ENCODE measurements around the gene LPIN1.
"Not testable (repeated sequence)": the region's sequence is repeated elsewhere in the genome, so short reads cannot be mapped to it uniquely, and the experiment has no call there.

DNA sequence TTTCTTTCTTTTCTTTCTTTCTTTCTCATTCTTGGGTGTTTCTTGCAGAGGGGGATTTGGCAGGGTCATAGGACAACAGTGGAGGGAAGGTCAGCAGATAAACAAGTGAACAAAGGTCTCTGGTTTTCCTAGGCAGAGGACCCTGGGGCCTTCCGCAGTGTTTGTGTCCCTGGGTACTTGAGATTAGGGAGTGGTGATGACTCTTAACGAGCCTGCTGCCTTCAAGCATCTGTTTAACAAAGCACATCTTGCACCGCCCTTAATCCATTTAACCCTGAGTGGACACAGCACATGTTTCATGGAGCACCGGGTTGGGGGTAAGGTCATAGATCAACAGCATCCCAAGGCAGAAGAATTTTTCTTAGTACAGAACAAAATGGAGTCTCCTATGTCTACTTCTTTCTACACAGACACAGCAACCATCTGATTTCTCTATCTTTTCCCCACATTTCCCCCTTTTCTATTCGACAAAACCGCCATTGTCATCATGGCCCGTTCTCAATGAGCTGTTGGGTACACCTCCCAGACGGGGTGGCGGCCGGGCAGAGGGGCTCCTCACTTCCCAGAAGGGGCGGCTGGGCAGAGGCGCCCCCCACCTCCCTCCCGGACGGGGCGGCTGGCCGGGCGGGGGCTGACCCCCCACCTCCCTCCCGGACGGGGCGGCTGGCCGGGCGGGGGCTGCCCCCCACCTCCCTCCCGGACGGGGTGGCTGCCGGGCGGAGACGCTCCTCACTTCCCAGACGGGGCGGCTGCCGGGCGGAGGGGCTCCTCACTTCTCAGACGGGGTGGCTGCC, 12.9 kb downstream of the LPIN1 start:
- not testable (repeated sequence) for TF ChIP-seq EZH2 (IDR thresholded peaks at IDR 0.05; ENCODE audit: borderline replicate concordance)
- TF ChIP-seq, protein P1, sequence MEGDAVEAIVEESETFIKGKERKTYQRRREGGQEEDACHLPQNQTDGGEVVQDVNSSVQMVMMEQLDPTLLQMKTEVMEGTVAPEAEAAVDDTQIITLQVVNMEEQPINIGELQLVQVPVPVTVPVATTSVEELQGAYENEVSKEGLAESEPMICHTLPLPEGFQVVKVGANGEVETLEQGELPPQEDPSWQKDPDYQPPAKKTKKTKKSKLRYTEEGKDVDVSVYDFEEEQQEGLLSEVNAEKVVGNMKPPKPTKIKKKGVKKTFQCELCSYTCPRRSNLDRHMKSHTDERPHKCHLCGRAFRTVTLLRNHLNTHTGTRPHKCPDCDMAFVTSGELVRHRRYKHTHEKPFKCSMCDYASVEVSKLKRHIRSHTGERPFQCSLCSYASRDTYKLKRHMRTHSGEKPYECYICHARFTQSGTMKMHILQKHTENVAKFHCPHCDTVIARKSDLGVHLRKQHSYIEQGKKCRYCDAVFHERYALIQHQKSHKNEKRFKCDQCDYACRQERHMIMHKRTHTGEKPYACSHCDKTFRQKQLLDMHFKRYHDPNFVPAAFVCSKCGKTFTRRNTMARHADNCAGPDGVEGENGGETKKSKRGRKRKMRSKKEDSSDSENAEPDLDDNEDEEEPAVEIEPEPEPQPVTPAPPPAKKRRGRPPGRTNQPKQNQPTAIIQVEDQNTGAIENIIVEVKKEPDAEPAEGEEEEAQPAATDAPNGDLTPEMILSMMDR (IDR thresholded peaks at IDR 0.05; ENCODE audit: poor library complexity): not testable (repeated sequence)
